ENCODE results near the gene CCR5.

The CCR5 gene

GRCh38 chr3:46367811-46368210 lies 2.9 kb upstream of the CCR5 start:
- no peak for TF ChIP-seq ZNF274 (IDR thresholded peaks at IDR 0.05; ENCODE audit: low read depth, low read length)
- no peak overlapping the region for H3K4me3 ChIP-seq (ENCODE audit: low read length)

GRCh38 chr3:46368569-46368968 lies 2.2 kb upstream of the CCR5 start:
- no peak for TF ChIP-seq ZNF274 (IDR thresholded peaks at IDR 0.05; ENCODE audit: low read depth, low read length)
- no peak overlapping the region for H3K4me3 ChIP-seq (ENCODE audit: low read length)

DNA sequence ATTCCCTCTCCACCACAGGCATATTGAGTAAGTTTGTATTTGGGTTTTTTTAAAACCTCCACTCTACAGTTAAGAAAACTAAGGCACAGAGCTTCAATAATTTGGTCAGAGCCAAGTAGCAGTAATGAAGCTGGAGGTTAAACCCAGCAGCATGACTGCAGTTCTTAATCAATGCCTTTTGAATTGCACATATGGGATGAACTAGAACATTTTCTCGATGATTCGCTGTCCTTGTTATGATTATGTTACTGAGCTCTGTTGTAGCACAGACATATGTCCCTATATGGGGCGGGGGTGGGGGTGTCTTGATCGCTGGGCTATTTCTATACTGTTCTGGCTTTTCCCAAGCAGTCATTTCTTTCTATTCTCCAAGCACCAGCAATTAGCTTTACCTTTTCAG lies 1.6 kb upstream of the CCR5 start:
- TF ChIP-seq ZNF274 (IDR thresholded peaks at IDR 0.05; ENCODE audit: low read depth, low read length) = no peak

DNA sequence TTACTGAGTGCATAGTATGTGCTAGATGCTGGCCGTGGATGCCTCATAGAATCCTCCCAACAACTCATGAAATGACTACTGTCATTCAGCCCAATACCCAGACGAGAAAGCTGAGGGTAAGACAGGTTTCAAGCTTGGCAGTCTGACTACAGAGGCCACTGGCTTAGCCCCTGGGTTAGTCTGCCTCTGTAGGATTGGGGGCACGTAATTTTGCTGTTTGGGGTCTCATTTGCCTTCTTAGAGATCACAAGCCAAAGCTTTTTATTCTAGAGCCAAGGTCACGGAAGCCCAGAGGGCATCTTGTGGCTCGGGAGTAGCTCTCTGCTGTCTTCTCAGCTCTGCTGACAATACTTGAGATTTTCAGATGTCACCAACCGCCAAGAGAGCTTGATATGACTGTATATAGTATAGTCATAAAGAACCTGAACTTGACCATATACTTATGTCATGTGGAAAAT lies 1.0 kb upstream of the CCR5 start:
- no peak for TF ChIP-seq ZNF274 (IDR thresholded peaks at IDR 0.05; ENCODE audit: low read depth, low read length)
- H3K4me3 ChIP-seq (ENCODE audit: low read length) = no peak overlapping the region

More for the DNA sequence above, 1.6 kb upstream of the CCR5 start:
- no peak overlapping the region for H3K4me3 ChIP-seq (ENCODE audit: low read length)

DNA sequence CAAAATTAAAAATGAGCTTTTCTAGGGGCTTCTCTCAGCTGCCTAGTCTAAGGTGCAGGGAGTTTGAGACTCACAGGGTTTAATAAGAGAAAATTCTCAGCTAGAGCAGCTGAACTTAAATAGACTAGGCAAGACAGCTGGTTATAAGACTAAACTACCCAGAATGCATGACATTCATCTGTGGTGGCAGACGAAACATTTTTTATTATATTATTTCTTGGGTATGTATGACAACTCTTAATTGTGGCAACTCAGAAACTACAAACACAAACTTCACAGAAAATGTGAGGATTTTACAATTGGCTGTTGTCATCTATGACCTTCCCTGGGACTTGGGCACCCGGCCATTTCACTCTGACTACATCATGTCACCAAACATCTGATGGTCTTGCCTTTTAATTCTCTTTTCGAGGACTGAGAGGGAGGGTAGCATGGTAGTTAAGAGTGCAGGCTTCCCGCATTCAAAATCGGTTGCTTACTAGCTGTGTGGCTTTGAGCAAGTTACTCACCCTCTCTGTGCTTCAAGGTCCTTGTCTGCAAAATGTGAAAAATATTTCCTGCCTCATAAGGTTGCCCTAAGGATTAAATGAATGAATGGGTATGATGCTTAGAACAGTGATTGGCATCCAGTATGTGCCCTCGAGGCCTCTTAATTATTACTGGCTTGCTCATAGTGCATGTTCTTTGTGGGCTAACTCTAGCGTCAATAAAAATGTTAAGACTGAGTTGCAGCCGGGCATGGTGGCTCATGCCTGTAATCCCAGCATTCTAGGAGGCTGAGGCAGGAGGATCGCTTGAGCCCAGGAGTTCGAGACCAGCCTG lies 984 bp downstream of the CCR5 start:
- no peak overlapping the region for H3K4me3 ChIP-seq (ENCODE audit: low read length)
- no peak for TF ChIP-seq ZNF274 (IDR thresholded peaks at IDR 0.05; ENCODE audit: low read depth, low read length)

DNA sequence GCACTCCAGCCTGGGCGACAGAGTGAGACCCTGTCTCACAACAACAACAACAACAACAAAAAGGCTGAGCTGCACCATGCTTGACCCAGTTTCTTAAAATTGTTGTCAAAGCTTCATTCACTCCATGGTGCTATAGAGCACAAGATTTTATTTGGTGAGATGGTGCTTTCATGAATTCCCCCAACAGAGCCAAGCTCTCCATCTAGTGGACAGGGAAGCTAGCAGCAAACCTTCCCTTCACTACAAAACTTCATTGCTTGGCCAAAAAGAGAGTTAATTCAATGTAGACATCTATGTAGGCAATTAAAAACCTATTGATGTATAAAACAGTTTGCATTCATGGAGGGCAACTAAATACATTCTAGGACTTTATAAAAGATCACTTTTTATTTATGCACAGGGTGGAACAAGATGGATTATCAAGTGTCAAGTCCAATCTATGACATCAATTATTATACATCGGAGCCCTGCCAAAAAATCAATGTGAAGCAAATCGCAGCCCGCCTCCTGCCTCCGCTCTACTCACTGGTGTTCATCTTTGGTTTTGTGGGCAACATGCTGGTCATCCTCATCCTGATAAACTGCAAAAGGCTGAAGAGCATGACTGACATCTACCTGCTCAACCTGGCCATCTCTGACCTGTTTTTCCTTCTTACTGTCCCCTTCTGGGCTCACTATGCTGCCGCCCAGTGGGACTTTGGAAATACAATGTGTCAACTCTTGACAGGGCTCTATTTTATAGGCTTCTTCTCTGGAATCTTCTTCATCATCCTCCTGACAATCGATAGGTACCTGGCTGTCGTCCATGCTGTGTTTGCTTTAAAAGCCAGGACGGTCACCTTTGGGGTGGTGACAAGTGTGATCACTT lies 2.0 kb downstream of the CCR5 start:
- H3K4me3 ChIP-seq (ENCODE audit: low read length) = no peak overlapping the region
- no peak for TF ChIP-seq ZNF274 (IDR thresholded peaks at IDR 0.05; ENCODE audit: low read depth, low read length)

GRCh38 chr3:46374755-46375154 lies 4.0 kb downstream of the CCR5 start:
- no peak for TF ChIP-seq ZNF274 (IDR thresholded peaks at IDR 0.05; ENCODE audit: low read depth, low read length)
- no peak overlapping the region for H3K4me3 ChIP-seq (ENCODE audit: low read length)

DNA sequence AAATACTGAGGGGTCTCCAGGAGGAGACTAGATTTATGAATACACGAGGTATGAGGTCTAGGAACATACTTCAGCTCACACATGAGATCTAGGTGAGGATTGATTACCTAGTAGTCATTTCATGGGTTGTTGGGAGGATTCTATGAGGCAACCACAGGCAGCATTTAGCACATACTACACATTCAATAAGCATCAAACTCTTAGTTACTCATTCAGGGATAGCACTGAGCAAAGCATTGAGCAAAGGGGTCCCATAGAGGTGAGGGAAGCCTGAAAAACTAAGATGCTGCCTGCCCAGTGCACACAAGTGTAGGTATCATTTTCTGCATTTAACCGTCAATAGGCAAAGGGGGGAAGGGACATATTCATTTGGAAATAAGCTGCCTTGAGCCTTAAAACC lies 4.5 kb downstream of the CCR5 start:
- no peak overlapping the region for H3K4me3 ChIP-seq (ENCODE audit: low read length)
- no peak for TF ChIP-seq ZNF274 (IDR thresholded peaks at IDR 0.05; ENCODE audit: low read depth, low read length)

DNA sequence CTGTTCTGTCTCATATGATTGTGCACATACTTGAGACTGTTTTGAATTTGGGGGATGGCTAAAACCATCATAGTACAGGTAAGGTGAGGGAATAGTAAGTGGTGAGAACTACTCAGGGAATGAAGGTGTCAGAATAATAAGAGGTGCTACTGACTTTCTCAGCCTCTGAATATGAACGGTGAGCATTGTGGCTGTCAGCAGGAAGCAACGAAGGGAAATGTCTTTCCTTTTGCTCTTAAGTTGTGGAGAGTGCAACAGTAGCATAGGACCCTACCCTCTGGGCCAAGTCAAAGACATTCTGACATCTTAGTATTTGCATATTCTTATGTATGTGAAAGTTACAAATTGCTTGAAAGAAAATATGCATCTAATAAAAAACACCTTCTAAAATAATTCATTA lies 5.1 kb downstream of the CCR5 start:
- no peak overlapping the region for H3K4me3 ChIP-seq (ENCODE audit: low read length)
- no peak for TF ChIP-seq ZNF274 (IDR thresholded peaks at IDR 0.05; ENCODE audit: low read depth, low read length)

DNA sequence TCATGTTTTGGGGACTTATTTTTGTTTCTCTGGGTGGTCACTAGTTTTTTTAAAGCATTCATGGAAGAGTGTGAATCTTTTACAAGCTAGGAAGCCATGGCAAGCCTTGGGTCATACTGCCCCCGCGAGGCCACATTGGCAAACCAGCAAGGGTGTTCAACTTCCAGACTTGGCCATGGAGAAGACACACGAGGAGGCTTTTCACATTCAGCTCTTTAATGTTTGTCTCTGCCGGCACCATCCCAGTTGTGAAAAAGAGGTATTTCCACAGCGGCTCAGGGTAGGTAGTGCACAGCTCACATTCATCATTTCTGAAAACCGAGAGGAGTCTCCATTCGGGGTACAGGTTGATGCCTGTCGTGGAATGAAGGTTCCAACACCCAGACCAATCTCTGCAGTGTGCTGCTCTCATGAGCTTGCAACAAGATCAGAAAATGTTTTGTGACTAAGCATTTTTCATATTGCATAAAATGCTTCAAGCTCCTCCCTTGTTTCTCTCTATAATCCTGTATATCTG lies 7.7 kb downstream of the CCR5 start:
- no peak for TF ChIP-seq ZNF274 (IDR thresholded peaks at IDR 0.05; ENCODE audit: low read depth, low read length)
- H3K4me3 ChIP-seq (ENCODE audit: low read length) = no peak overlapping the region

DNA sequence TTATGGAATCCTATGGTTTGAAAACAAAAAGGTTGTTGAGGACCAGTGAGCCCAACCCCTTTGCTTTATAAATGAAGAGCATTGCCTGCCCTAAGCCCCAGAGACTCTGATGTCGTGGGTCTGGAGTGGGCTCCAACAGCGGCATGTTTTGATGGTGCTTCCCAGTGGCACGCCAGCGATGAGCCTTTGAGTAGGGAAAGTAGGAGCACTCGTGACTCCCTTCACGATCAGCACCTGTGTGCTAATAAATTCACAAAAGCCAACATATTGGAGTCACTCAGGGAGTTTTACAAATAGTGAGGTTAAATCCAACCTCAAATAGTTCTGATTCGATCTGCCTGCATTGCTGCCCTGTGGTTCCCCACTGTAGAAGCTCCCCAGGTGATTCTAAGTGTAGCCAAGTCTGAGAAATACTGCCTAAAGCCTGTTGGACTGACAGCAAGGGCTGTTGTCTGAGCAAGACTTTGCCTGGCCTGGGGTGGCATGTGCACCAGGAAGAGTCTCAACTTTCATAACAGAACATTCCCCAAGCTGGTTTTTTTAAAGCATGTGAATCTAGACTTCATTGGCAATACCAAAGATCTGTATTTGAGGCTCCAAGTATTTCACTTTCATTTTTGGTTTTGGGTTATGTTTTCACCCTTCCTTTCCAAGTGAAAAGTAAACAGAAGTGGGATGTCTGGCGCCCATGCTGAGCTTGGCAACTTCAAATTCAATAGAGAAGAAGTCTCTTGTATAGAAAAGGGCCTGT lies 9.9 kb downstream of the CCR5 start:
- no peak for TF ChIP-seq ZNF274 (IDR thresholded peaks at IDR 0.05; ENCODE audit: low read depth, low read length)
- no peak overlapping the region for H3K4me3 ChIP-seq (ENCODE audit: low read length)

GRCh38 chr3:46381625-46382024 lies 10.9 kb downstream of the CCR5 start:
- H3K4me3 ChIP-seq (ENCODE audit: low read length) = no peak overlapping the region
- TF ChIP-seq ZNF274 (IDR thresholded peaks at IDR 0.05; ENCODE audit: low read depth, low read length) = no peak

DNA sequence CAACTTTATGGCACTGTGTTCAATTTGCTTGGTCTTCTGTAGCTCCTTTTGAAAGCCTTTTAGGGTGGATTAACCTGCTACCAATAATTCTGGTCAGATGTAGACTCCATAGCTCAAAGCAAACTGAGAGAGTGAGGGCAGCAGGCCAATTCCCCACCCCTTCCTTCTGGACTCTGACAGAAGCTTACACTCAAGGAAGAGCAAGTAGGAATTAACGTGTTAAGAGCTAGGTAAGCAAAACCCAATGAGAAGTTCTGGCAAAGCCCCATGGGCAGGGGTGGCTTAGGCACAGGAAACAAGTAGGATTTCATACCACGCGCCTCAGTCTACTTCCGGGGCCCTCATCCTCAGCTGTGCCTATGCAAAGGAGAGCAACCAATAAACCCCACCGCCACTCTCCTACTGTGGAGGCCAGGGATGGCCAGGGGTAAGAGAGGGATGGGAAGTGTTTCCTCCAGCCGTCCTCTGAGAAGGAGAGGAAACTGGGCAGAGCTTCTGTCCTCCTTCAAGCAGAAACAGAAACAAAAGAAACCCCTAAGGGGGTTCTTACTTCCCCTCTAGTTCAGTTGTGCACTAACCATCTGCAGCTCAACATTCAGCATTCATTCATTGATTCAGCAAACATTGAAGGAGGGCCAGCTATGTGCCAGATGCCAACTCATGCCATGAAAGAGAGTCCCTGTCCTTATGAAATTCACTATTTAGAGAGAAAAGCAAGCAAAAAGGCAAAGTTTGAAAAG lies 12.6 kb downstream of the CCR5 start:
- H3K4me3 ChIP-seq (ENCODE audit: low read length) = no peak overlapping the region; the same call in 1 of the 2 replicates
- TF ChIP-seq ZNF274 (IDR thresholded peaks at IDR 0.05; ENCODE audit: low read depth, low read length) = no peak
